Large intestine (tissue), 3 donors: ENCODE results near the gene FBXW5. TPM values are rescaled to one million over a fixed set of nuclear protein-coding genes. Genes with fewer than 3 reads are reported as not detected.

Experiments
- DNase-seq, 2 donors: peaks; one replicate each; pipeline versions ENCODE4 v3.0.0 to v3.0.0-alpha.2; 2013
- H3K27ac ChIP-seq: one replicate; pipeline ENCODE4 v1.5.1; 2013; ENCODE audit warnings: low read length
- H3K27me3 ChIP-seq: 2 replicates; pipeline ENCODE4 v1.6.1; 2013; ENCODE audit warnings: low read length; ENCODE audit not compliant: control insufficient read depth, insufficient read depth
- H3K36me3 ChIP-seq: 2 replicates; pipeline ENCODE4 v1.6.1; 2013; ENCODE audit warnings: low read length; ENCODE audit not compliant: control insufficient read depth, insufficient read depth
- H3K4me1 ChIP-seq: one replicate; pipeline ENCODE4 v1.6.1; 2013; ENCODE audit warnings: low read length; ENCODE audit not compliant: control insufficient read depth, insufficient read depth
- H3K4me3 ChIP-seq: one replicate; pipeline ENCODE4 v1.5.1; 2013; ENCODE audit warnings: low read length
- H3K9me3 ChIP-seq: one replicate; pipeline ENCODE4 v1.6.1; 2013; ENCODE audit warnings: mild to moderate bottlenecking, low read depth, low read length, moderate library complexity; ENCODE audit not compliant: control insufficient read depth
- WGBS: methylation state at CpG from one replicate; pipeline ENCODE4 v1.1.5; 2013; ENCODE audit warnings: low lambda C conversion rate; ENCODE audit not compliant: insufficient coverage; 5-methylcytosine and 5-hydroxymethylcytosine counted together
- polyA plus RNA-seq: library from polyadenylated mRNA; unstranded; fragments of 120-200 nt; gene quantifications from one replicate; pipeline ENCODE4 v1.2.1, GENCODE V29; 2013

FBXW5 gene
- polyA plus RNA-seq, 1 donor, result 86.8 TPM

DNA sequence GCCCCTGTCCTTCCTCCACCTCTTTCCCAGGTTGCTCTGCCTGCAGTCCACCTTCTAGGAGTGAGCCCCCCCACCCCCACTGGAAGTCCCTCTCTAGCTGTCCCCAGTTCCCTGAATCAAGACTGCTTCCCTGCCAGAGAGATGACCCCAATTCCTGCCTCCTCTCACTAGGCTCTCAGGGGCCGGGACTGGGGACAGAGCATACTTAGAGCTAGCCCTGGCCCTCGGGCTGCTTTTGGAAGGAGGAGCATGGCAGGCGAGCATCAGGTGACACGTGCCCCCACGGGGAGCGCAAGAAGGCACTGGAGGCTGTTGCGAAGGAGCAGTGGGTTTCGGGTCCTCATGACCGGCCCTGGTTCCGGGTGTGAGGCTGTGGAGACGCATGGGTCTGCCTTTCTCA, 48.5 kb downstream of the FBXW5 start:
- Histone ChIP-seq H3K4me1 (peaks cover 5% of the 10 kb centered on the region), H3K27me3 (no peaks in the 10 kb centered on the region), H3K9me3 (no peaks in the 10 kb centered on the region), H3K36me3 (peaks cover 41% of the 10 kb centered on the region), H3K27ac (no peak overlapping the region), H3K4me3 (no peak overlapping the region)
- DNase-seq, result no peak
- no CpG with 5 or more reads among the region's 11 CpGs for WGBS

DNA sequence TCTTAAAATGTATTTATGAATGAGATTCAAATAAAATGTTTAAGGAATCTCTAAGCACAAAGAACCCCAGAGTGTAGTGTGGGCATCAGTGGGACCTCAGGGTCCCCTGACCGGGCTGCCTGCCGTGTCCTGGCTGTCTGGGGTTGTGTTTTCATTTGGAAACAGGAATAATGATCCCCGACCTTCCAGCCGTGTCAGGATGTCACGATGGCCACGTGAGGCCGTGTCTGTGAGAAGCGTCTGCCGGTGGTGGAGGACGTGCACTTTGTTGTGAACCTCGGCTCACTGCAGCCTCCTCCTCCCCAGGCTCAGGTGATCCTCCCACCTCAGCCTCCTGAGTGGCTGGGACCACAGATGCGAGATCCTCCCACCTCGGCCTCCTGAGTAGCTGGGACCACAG, 53.9 kb downstream of the FBXW5 start:
- Histone ChIP-seq H3K4me1 (peaks cover 3% of the 10 kb centered on the region), H3K27me3 (no peaks in the 10 kb centered on the region), H3K36me3 (peaks cover 17% of the 10 kb centered on the region), H3K9me3 (no peaks in the 10 kb centered on the region), H3K27ac (no peak overlapping the region), H3K4me3 (no peak overlapping the region)
- DNase-seq, result no peak
- WGBS, result no CpG with 5 or more reads among the region's 13 CpGs

Other genes with a start within 250 kb of the FBXW5 start
- 13.3 TPM for gene DIPK1B, start 232.2 kb downstream of the FBXW5 start, polyA plus RNA-seq
- gene LCN10, start 201.8 kb downstream of the FBXW5 start, polyA plus RNA-seq, result 7.8 TPM
- gene LCN6, start 196.2 kb downstream of the FBXW5 start, polyA plus RNA-seq, result 2.8 TPM
- gene LCN8, start 186.5 kb downstream of the FBXW5 start, polyA plus RNA-seq, result 0.06 TPM
- 14.0 TPM for gene LCN15, start 180.2 kb downstream of the FBXW5 start, polyA plus RNA-seq
- 324 TPM for gene TMEM141, start 153.4 kb downstream of the FBXW5 start, polyA plus RNA-seq
- gene CCDC183, start 148.4 kb downstream of the FBXW5 start, polyA plus RNA-seq, result 27.4 TPM
- 97.3 TPM for gene RABL6, start 136.8 kb downstream of the FBXW5 start, polyA plus RNA-seq
- 10.4 TPM for gene AJM1, start 102.3 kb downstream of the FBXW5 start, polyA plus RNA-seq
- gene PHPT1, start 95.3 kb downstream of the FBXW5 start, polyA plus RNA-seq, result 312 TPM
- gene MAMDC4, start 92.4 kb downstream of the FBXW5 start, polyA plus RNA-seq, result 772 TPM
- gene EDF1, start 78.4 kb downstream of the FBXW5 start, polyA plus RNA-seq, result 585 TPM
- 18.5 TPM for gene TRAF2, start 58.2 kb downstream of the FBXW5 start, polyA plus RNA-seq
- 36.0 TPM for gene C8G, start 505 bp upstream of the FBXW5 start, polyA plus RNA-seq
- gene LCN12, start 7.5 kb upstream of the FBXW5 start, polyA plus RNA-seq, result 121 TPM
- 4.6 TPM for gene PTGDS, start 32.8 kb upstream of the FBXW5 start, polyA plus RNA-seq
- gene LCNL1, start 38.3 kb upstream of the FBXW5 start, polyA plus RNA-seq, result 0.09 TPM
- 38.9 TPM for gene PAXX, start 47.7 kb upstream of the FBXW5 start, polyA plus RNA-seq
- 3.6 TPM for gene CLIC3, start 51.8 kb upstream of the FBXW5 start, polyA plus RNA-seq
- 25.3 TPM for gene ABCA2, start 83.5 kb upstream of the FBXW5 start, polyA plus RNA-seq
- gene FUT7, start 87.3 kb upstream of the FBXW5 start, polyA plus RNA-seq, result 0.69 TPM
- gene NPDC1, start 101.4 kb upstream of the FBXW5 start, polyA plus RNA-seq, result 42.7 TPM
- 9.9 TPM for gene ENTPD2, start 109.3 kb upstream of the FBXW5 start, polyA plus RNA-seq
- gene SAPCD2, start 125.8 kb upstream of the FBXW5 start, polyA plus RNA-seq, result 12.1 TPM
- gene UAP1L1, start 132.8 kb upstream of the FBXW5 start, polyA plus RNA-seq, result 32.4 TPM
- gene MAN1B1, start 142.2 kb upstream of the FBXW5 start, polyA plus RNA-seq, result 39.5 TPM
- gene DPP7, start 170.0 kb upstream of the FBXW5 start, polyA plus RNA-seq, result 196 TPM
- 2.6 TPM for gene GRIN1, start 194.4 kb upstream of the FBXW5 start, polyA plus RNA-seq
- 12.0 TPM for gene LRRC26, start 225.3 kb upstream of the FBXW5 start, polyA plus RNA-seq
- not detected for gene TMEM210, start 227.3 kb upstream of the FBXW5 start, polyA plus RNA-seq
- gene ANAPC2, start 243.8 kb upstream of the FBXW5 start, polyA plus RNA-seq, result 47.0 TPM
- 66.0 TPM for gene SSNA1, start 243.9 kb upstream of the FBXW5 start, polyA plus RNA-seq